ENCODE measurements around the gene APOM. TPM values are rescaled to one million over a fixed set of nuclear protein-coding genes. Genes with fewer than 3 reads are reported as not detected.

The APOM gene
- total RNA-seq, 4 donors from 2014 or later, result 0.62 to 7.4 (median 3.2) TPM

DNA sequence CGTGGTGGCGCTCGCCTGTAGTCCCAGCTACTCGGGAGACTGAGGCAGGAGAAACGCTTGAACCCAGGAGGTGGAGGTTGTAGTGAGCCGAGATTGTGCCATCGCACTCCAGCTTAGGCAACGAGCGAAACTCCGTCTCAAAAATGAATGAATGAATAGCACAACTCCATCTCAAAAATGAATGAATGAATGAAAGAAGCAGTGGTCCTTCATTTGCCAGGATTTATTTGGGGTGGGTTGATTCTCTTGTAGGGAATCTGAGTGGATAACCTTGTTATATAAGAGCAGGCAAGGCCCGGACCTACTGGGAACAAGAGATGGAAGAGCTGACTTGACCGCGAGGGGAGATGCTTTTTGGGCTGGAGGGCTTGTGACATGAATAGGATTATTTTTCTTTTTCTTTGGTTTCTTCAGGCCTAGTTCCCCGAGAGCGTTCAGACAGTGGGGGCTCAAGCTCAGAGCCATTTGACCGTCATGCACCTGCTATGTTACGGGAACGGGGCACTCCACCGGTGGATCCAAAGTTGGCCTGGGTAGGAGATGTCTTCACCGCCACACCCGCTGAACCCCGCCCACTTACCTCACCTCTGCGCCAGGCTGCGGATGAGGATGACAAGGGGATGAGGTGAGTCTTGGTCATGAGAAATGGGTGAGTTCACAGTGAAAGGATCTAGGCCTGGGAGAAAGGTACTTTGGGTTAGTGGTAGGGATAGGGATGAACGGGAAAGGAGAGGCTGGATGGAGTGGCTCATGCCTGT, 25.3 kb upstream of the APOM start:
- Histone ChIP-seq H3K36me3 (peaks cover 0 to 100% of the 10 kb centered on the region in 2 donors), H3K27ac (no peak overlapping the region), H3K9me3 (no peaks in the 10 kb centered on the region), H3K4me1 (no peaks in the 10 kb centered on the region), H3K27me3 (no peaks in the 10 kb centered on the region), H3K4me3 (no peak overlapping the region)
- ATAC-seq, result no peak
- WGBS, 2 donors (ENCODE audit: low coverage in 1 of 2), result 77 to 83% methylated on average over 8 to 23 of the region's 25 CpGs
- TF ChIP-seq POLR2AphosphoS5 (IDR thresholded peaks at IDR 0.05) (no peak), CTCF (IDR thresholded peaks at IDR 0.05) (no peak), EP300 (IDR thresholded peaks at IDR 0.05) (no peak), POLR2A (IDR thresholded peaks at IDR 0.05) (no peak)

DNA sequence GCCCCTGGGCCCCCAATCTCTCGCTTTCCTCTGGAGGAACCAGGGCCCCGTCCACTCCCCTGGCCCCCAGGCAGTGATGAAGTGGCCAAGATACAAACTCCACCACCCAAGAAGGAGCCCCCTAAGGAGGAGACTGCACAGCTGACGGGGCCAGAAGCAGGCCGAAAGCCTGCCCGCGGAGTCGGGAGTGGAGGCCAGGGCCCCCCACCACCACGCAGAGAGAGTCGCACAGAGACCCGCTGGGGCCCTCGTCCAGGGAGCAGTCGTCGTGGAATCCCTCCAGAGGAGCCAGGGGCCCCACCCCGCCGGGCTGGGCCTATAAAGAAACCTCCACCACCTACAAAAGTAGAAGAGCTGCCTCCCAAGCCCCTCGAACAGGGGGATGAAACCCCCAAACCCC, 24.5 kb upstream of the APOM start:
- ATAC-seq, result no peak
- H3K36me3 ChIP-seq, result peaks cover 0 to 100% of the 10 kb centered on the region in 2 donors
- H3K4me1 ChIP-seq, result no peaks in the 10 kb centered on the region
- H3K4me3 ChIP-seq, result no peak overlapping the region
- no peaks in the 10 kb centered on the region for H3K27me3 ChIP-seq
- H3K9me3 ChIP-seq, result no peaks in the 10 kb centered on the region
- TF ChIP-seq CTCF (IDR thresholded peaks at IDR 0.05) (no peak), POLR2A (IDR thresholded peaks at IDR 0.05) (no peak), EP300 (IDR thresholded peaks at IDR 0.05) (no peak), POLR2AphosphoS5 (IDR thresholded peaks at IDR 0.05) (no peak)
- H3K27ac ChIP-seq, result no peak overlapping the region
- no CpG with 5 or more reads among the region's 16 CpGs for whole genome bisulfite sequencing, 2 donors (ENCODE audit: low coverage in 1 of 2)

GRCh38 chr6:31631681-31632278, 23.9 kb upstream of the APOM start:
- no peaks in the 10 kb centered on the region for H3K9me3 ChIP-seq
- peak overlapping the region in 1 of 4 donors; percentile 42 for H3K27ac ChIP-seq
- H3K4me3 ChIP-seq, result no peak overlapping the region
- H3K36me3 ChIP-seq, result peaks cover 0 to 100% of the 10 kb centered on the region in 2 donors
- 90% methylated on average over 13 of the region's 32 CpGs; no CpG with 5 or more reads in 1 of the 2 donors for WGBS, 2 donors (ENCODE audit: low coverage in 1 of 2)
- H3K4me1 ChIP-seq, result no peaks in the 10 kb centered on the region
- ATAC-seq, result no peak
- no peaks in the 10 kb centered on the region for H3K27me3 ChIP-seq
- TF ChIP-seq CTCF (IDR thresholded peaks at IDR 0.05) (no peak), POLR2AphosphoS5 (IDR thresholded peaks at IDR 0.05) (peak; percentile 7)

- Histone ChIP-seq H3K9me3 (no peaks in the 10 kb centered on the region), H3K36me3 (peaks cover 0 to 100% of the 10 kb centered on the region in 2 donors), H3K4me1 (no peaks in the 10 kb centered on the region), H3K27me3 (no peaks in the 10 kb centered on the region), H3K4me3 (no peak overlapping the region), H3K27ac (peak overlapping the region in 3 of 4 donors; percentile 30 to 42 (median 42))
- no peak for TF ChIP-seq POLR2AphosphoS5 (IDR thresholded peaks at IDR 0.05)
- TF ChIP-seq POLR2A (IDR thresholded peaks at IDR 0.05), result no peak
- no peak for TF ChIP-seq EP300 (IDR thresholded peaks at IDR 0.05)
- no peak for TF ChIP-seq CTCF (IDR thresholded peaks at IDR 0.05)
- ATAC-seq, result no peak
- WGBS, 2 donors (ENCODE audit: low coverage in 1 of 2), result 100% methylated on average over 1 to 2 of the region's 26 CpGs
Measured at GRCh38 chr6:31632279-31632946, 23.3 kb upstream of the APOM start.

Data from gastroesophageal sphincter (tissue), 4 donors.